HG03066 (cell line): ENCODE data around the gene MKNK2.

Experiments used
- ATAC-seq: cut with Tn5 transposase; IDR thresholded peaks from one replicate; pipeline ENCODE4 v1.9.1; 2021; ENCODE audit warnings: low read depth; ENCODE audit not compliant: unreplicated experiment

Gene MKNK2

GRCh38 chr19:2058570-2059421 is 7.8 kb upstream of the MKNK2 start:
- ATAC-seq = no peak

- ATAC-seq = no peak
Observed at GRCh38 chr19:2057484-2058469, 6.7 kb upstream of the MKNK2 start.

- no peak for ATAC-seq
Observed at GRCh38 chr19:2056837-2057192, 5.8 kb upstream of the MKNK2 start.

- ATAC-seq = no peak
Observed at GRCh38 chr19:2055931-2056836, 5.1 kb upstream of the MKNK2 start.

- ATAC-seq = no peak
Observed at GRCh38 chr19:2054763-2055162, 3.7 kb upstream of the MKNK2 start.

- no peak for ATAC-seq
Observed at GRCh38 chr19:2053601-2054389, 2.8 kb upstream of the MKNK2 start.

- no peak for ATAC-seq
Observed at GRCh38 chr19:2051773-2052704, 995 bp upstream of the MKNK2 start.

GRCh38 chr19:2050349-2050990 is 574 bp downstream of the MKNK2 start:
- ATAC-seq = no peak

- no peak for ATAC-seq
Observed at GRCh38 chr19:2049741-2050348, 1.2 kb downstream of the MKNK2 start.

GRCh38 chr19:2048959-2049740 is 1.9 kb downstream of the MKNK2 start:
- no peak for ATAC-seq

- ATAC-seq = no peak
Observed at GRCh38 chr19:2048104-2048958, 2.7 kb downstream of the MKNK2 start.

- no peak for ATAC-seq
Observed at GRCh38 chr19:2047449-2048103, 3.5 kb downstream of the MKNK2 start.

- ATAC-seq = no peak
Observed at GRCh38 chr19:2047076-2047448, 4.0 kb downstream of the MKNK2 start.

- no peak for ATAC-seq
Observed at GRCh38 chr19:2046046-2046907, 4.8 kb downstream of the MKNK2 start.
